ENCODE results near the gene TRA2B.

Gene TRA2B

GRCh38 chr3:185937689-185938374 is at the start of gene TRA2B:
TSS of gene TRA2B (minus strand) at chr3:185938014. CDS start at chr3:185937860, 154 bp downstream.
- DNase-seq = peak; percentile 99

- no peak for DNase-seq
Measured at GRCh38 chr3:185986198-185986777, 48.5 kb upstream of the TRA2B start.

- no peak for DNase-seq
Measured at GRCh38 chr3:185984203-185984602, 46.4 kb upstream of the TRA2B start.

- DNase-seq = peak; percentile 52
Measured at GRCh38 chr3:185983495-185984141, 45.8 kb upstream of the TRA2B start.

- DNase-seq = no peak
Measured at GRCh38 chr3:185982632-185983031, 44.8 kb upstream of the TRA2B start.

- DNase-seq = no peak
Measured at GRCh38 chr3:185981621-185982020, 43.8 kb upstream of the TRA2B start.

GRCh38 chr3:185979721-185980121 is 41.9 kb upstream of the TRA2B start:
- no peak for DNase-seq

- no peak for DNase-seq
Measured at GRCh38 chr3:185978516-185978915, 40.7 kb upstream of the TRA2B start.

- no peak for DNase-seq
Measured at GRCh38 chr3:185977679-185978040, 39.8 kb upstream of the TRA2B start.

GRCh38 chr3:185976977-185977678 is 39.3 kb upstream of the TRA2B start:
- DNase-seq = peak; percentile 73

GRCh38 chr3:185976100-185976499 is 38.3 kb upstream of the TRA2B start:
- no peak for DNase-seq

GRCh38 chr3:185971579-185971978 is 33.8 kb upstream of the TRA2B start:
- DNase-seq = no peak

- DNase-seq = no peak
Measured at GRCh38 chr3:185968168-185968567, 30.4 kb upstream of the TRA2B start.

- DNase-seq = no peak
Measured at GRCh38 chr3:185966655-185967054, 28.8 kb upstream of the TRA2B start.

- no peak for DNase-seq
Measured at GRCh38 chr3:185965496-185965895, 27.7 kb upstream of the TRA2B start.

GRCh38 chr3:185961675-185962232 is 23.9 kb upstream of the TRA2B start:
- DNase-seq = no peak

GRCh38 chr3:185960522-185961288 is 22.9 kb upstream of the TRA2B start:
- DNase-seq = no peak

GRCh38 chr3:185959609-185960521 is 22.1 kb upstream of the TRA2B start:
- DNase-seq = no peak

GRCh38 chr3:185958626-185959025 is 20.8 kb upstream of the TRA2B start:
- no peak for DNase-seq

- no peak for DNase-seq
Measured at GRCh38 chr3:185956244-185956643, 18.4 kb upstream of the TRA2B start.

- no peak for DNase-seq
Measured at GRCh38 chr3:185954366-185954723, 16.5 kb upstream of the TRA2B start.

- no peak for DNase-seq
Measured at GRCh38 chr3:185950728-185951127, 12.9 kb upstream of the TRA2B start.
